Subcutaneous adipose tissue (tissue), 4 donors: Measurements from ENCODE around the gene ARHGEF28. TPM values are rescaled to one million over a fixed set of nuclear protein-coding genes. Genes with fewer than 3 reads are reported as not detected.

Experiments
- CTCF ChIP-seq: fragments of 450-650 bp; IDR thresholded peaks from one replicate; pipeline ENCODE4 v1.5.1; 2016; ENCODE audit warnings: low read depth, mild to moderate bottlenecking, control low read depth, antibody characterized with exemption, moderate library complexity
- total RNA-seq, 4 donors: library from RNA; depleted of rRNA; stranded (reverse); fragments of >200 nt; gene quantifications; one replicate each; pipeline ENCODE4 v1.1.0, GENCODE V29; 2016

Gene ARHGEF28
- total RNA-seq, 4 donors from 2014 or later: 9.9 to 46.3 (median 17.3) TPM

GRCh38 chr5:73942783-73943182, 316.8 kb downstream of the ARHGEF28 start:
- TF ChIP-seq CTCF: no peak

- no peak for TF ChIP-seq CTCF
Observed at GRCh38 chr5:73943397-73943796, 317.4 kb downstream of the ARHGEF28 start.

DNA sequence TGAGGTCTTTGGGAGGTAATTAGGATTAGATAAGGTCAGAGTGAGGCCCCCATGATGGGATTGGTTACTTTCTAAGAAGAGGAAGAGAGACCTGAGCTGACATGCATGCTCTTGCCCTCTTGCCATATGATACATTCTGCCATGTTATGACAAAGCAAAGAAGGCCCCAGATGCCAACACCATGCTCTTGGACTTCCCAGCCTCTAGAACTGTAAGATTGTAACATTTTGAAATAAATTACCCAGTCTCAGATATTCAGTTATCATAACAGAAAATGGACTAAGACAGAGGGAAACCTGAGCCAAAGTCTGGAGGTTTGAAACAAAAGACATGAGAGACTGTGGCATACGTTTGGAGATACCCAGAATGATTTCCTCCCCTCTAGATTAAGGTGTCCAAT, 318.6 kb downstream of the ARHGEF28 start:
- TF ChIP-seq CTCF: no peak

- no peak for TF ChIP-seq CTCF
Observed at GRCh38 chr5:73945505-73945904, 319.5 kb downstream of the ARHGEF28 start.

GRCh38 chr5:73946278-73946677, 320.3 kb downstream of the ARHGEF28 start:
- no peak for TF ChIP-seq CTCF

DNA sequence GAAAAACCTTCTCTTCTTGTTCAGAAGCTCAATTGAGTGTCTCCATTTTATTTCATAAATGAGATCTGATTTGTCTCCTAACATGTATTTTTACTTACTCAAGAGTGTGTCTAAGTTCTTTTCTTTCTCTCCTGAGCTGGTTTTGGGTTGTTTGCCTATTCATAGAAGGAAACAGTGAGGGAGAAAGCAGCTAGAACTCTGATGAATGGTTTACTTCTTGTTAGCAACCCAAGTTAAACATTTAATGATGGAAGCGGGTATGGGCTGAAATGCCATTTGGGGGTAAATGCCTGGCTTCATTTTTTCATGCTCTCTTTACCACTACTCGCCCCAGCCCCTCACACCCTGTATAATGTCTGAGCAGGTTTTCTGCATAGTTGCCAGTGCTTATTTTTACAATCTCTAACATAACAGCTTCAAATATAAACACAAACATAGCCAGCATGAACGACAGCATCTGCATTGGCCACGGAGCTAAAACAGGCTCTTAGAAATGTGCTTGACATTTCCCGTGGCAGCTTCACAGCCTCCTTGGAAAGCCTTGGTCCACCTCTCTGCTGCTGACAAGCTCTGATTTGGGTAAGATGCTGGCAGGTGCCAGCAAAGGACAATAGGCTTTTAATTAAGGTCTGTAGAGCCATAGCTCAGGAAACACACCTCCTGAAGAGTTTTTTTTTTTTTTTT, 321.1 kb downstream of the ARHGEF28 start:
- no peak for TF ChIP-seq CTCF

- no peak for TF ChIP-seq CTCF
Observed at GRCh38 chr5:73947906-73948640, 322.1 kb downstream of the ARHGEF28 start.
